Tibial nerve (tissue), 4 donors: ENCODE data around the gene NDC1.
"Not testable (repeated sequence)": the region's sequence is repeated elsewhere in the genome, so short reads cannot be mapped to it uniquely, and the experiment has no call there.

Experiments
- CTCF ChIP-seq, 5 experiments: fragments of 200-600 bp in 3 of 5; fragments of 450-650 bp in 2 of 5; sonication (generic) in 3 of 5; IDR thresholded peaks; one replicate each; pipeline ENCODE4 v1.5.1; 2016 to 2019; ENCODE audit warnings: antibody characterized with exemption in 5 of 5, mild to moderate bottlenecking in 3 of 5, moderate library complexity in 2 of 5
- EP300 ChIP-seq, 2 donors: sonication (generic); formaldehyde crosslinking; IDR thresholded peaks; one replicate each; pipeline ENCODE4 v1.6.1; 2017; ENCODE audit warnings: antibody characterized with exemption in 2 of 2, mild to moderate bottlenecking in 1 of 2
- POLR2A ChIP-seq, 2 donors: fragments of 450-650 bp; IDR thresholded peaks; one replicate each; pipeline ENCODE4 v1.6.1; 2017; ENCODE audit warnings: antibody characterized with exemption in 2 of 2, mild to moderate bottlenecking in 2 of 2, moderate library complexity in 2 of 2

GRCh38 chr1:53875150-53875549, 37.1 kb upstream of the NDC1 start:
- not testable (repeated sequence) for TF ChIP-seq CTCF, POLR2A, EP300 (IDR thresholded peaks at IDR 0.05)
